HG02571 (cell line): ENCODE measurements around the gene LRIT3.

ENCODE experiments used
- ATAC-seq: cut with Tn5 transposase; IDR thresholded peaks from one replicate; pipeline ENCODE4 v1.9.1; 2021; ENCODE audit warnings: mild to moderate bottlenecking, moderate library complexity; ENCODE audit not compliant: unreplicated experiment

Gene LRIT3

DNA sequence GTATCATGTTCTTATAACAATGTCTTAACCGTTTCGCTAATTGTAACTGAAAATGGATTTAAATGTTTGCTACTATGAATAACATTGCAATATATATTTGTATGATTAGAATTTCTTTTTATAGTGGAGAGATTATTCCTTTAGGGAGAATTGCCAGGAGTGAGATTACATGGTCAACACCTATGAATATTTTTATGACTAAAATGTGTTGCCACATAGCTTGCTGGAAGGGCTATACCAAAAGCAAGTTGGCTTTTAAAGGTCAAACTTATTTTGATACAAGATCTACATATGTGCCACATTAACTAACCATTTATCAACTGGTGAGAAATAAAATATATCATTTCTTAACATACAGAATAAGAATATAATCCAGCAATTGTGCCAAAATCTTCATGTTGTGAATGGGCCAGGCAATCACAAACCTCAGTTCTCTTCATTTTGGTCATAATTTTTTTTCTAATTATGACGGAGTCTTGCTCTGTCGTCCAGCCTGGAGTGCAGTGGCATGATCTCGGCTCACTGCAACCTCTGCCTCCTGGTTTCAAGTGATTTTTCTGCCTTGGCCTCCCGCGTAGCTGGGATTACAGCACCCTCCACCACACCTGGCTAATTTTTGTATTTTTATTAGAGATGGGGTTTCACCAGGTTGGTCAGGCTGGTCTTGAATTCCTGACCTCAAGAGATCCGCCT lies 54.8 kb downstream of the LRIT3 start:
- no peak for ATAC-seq

DNA sequence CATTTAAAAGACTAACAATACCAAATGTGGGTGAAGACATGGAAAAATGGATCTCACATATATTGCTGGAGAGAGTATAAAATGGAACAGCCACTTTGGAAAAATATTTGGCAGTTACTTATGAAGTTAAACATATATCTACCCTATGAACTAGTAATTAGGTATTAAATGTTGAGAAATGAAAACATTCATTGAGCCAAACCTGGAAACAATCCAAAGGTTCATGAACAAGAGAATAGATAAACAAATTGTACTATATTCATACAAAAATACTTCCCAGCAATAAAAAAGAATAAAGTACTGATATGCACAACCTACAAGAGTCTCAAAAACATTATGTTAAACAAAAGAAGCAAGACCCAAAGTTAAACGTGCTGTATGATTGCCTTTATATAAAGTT lies 60.8 kb downstream of the LRIT3 start:
- ATAC-seq = no peak

DNA sequence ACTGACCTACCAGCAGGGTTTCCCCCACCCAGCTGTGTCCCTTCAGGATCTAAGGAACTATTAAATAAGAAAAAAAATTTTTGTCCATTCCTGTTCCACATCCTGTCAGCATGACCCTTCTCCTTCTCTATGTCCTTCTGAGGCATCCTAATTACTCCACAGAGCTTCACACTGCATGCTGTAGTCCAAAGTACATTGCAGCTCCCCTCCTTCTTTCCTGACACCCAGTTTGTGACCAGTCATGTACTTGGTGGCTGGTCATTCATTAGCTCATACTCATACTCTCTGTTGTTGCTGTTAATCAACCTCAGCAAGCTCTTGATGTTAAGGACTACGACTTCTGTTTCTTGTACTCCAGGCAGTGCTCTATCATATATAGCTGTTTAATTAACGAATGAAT lies 62.3 kb downstream of the LRIT3 start:
- no peak for ATAC-seq

DNA sequence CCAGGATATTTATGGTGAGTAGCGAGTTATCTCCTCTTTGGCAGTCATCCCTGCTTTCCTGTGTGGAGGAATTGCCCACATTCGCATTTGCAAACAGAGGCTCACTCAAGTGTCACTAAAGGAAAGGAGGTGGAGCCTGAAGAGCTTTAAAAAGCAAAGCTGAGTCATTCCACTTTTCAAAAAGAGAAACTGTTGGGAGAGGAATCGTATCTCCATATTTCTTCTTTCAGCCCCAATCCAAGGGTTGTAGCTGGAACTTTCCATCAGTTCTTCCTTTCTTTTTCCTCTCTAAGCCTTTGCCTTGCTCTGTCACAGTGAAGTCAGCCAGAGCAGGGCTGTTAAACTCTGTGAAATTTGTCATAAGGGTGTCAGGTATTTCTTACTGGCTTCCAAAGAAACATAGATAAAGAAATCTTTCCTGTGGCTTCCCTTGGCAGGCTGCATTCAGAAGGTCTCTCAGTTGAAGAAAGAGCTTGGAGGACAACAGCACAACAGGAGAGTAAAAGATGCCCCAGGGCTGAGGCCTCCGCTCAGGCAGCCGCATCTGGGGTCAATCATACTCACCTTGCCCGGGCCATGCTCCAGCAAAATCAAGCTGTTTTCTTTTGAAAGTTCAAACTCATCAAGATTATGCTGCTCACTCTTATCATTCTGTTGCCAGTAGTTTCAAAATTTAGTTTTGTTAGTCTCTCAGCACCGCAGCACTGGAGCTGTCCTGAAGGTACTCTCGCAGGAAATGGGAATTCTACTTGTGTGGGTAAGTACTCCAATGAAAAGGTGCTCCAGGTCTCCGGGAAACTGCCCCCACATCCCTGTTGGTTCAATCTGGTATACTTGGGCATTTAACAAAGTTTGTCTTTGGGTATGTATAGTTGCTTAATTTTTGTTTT lies 65.0 kb downstream of the LRIT3 start, which contains the start of gene EGF:
EGF (plus strand) TSS at position 178 of the 890 bp plus-strand sequence; CDS start at position 631, 453 bp downstream.
- ATAC-seq = no peak

DNA sequence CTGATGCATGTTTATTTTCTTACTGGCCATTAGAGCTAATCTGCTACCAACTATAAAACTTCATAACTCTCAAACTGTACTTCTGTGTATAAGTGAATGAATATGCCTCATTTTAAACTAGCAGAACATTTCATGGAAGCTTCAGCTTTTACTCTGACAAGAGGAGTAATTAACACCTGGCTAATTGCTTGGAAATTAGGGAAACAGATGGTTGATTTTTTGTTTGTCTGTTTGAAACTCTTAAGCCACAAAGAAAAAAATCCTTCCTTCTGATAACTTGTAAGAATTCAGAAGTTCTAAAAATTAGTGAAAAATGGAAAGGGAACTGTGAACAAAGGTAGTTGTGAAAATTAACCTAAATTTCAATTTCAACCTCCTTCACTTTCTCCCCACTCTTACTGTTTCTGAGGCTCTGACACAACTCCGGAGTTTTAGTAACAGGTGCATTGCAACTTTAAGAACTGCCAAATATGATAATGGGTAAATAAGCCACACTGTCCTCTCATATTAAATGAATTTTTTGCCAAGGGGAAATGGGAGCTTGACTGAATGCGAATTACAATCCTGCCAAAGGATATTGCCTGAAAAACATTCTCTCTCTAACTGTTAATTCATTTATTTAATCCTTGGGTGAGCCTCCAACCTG lies 65.8 kb downstream of the LRIT3 start:
- ATAC-seq = no peak

DNA sequence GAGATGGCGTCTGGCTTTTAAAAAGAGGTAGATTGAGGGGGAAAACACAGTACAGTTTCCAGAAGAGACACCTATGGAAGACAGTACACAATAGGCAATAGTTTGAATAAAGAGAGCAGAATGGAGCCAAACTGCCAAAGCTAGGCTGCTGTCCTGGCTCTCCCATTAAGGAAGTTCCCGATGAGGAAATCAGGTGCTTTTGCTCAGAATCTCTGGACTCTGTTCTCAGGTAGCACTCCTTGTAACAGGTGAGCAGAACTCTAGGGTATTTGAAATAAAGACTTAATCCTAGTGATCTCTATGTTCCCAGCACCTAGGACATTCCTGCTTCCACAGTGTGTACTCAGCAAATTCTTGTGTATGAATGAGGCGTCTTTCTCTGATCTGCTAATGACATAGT lies 66.4 kb downstream of the LRIT3 start:
- ATAC-seq = no peak

DNA sequence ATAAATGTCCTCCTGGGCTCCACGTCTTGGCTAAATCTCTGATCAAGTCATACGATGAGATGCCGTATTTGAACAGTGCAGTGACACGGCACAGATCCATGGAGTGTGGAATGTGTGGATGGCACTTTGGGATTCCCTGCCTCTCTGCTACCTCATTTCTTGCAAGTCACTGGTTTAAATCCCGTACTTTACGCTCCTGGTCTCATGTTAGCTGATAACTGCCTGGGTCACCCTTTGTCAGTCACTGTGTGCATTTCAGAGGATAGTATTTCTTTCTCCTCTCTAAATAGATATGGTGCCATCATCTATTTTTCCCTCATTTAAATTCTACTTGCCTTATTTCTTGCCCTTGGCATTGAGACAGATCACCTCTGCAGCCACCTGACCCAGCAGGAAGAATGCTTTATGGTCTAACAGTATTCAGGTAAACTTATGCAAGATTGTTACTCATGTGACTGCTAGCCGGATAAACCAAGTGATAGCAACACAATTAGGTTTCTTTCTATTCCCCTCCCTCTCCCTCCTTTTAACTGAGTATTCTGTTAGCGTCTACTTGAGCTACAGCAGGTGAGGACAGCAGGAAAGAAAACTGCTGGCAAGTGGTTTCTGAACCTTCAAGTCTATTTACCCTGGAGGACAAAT lies 67.6 kb downstream of the LRIT3 start:
- ATAC-seq = no peak

DNA sequence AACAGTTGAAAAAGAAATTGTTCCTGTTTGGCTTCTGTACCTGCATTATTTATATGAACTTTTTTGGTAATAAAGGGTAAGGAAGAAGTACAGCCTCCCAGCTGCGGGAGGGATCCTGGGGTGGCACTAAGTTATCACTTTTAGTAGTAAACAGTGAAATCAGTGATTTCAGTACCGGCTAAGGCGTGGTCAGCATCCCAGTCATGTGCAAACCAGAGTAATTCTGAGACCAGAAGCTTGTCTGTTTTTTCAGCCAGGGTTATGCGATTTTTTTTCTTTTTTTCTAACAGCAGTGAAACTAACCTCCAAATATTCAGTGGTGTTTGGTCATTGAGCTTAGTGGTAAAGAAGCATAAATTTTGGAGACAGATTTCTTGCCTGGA lies 68.1 kb downstream of the LRIT3 start:
- ATAC-seq = no peak

DNA sequence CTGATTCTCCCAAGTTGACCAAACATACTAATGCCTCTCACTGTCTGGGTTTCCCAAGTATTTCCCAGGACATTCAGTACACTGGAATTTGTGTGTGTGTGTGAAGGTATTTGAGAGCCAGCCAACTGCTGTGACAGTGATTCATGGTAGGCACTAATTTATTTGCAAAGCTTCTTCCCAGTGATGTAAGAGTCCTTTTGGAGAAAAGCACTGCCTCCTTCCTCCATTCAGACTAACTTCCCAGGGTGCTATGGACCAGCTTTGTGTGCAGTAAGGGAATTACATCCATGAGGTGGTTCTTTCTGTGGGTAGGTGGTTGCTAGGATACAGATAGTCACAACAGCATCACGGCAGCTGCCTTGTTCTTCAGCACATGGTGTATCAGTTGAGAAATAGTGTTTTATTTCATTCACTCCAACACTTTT lies 73.5 kb downstream of the LRIT3 start:
- ATAC-seq = no peak
